IMR-90 (cell line): ENCODE data around the gene C11orf21. TPM values are rescaled to one million over a fixed set of nuclear protein-coding genes. Genes with fewer than 3 reads are reported as not detected.

ENCODE experiments used
- ATAC-seq: fragments of 200-7000 bp; cut with Tn5 transposase; 2 replicates; pipeline ENCODE4 v1.9.1; 2020; ENCODE audit warnings: low read depth, mild to moderate bottlenecking, moderate library complexity
- BruUV-seq: library from RNA; stranded (reverse); fragments of 400-500 nt; replicated peaks from 2 replicates; lab custom pipeline; 2021; lab: Mats Ljungman, UMichigan
- CTCF ChIA-PET: fragments of 300-600 bp; formaldehyde crosslinking; extraction: SDS; loops from one replicate; lab custom pipeline; 2021; ENCODE audit warnings: antibody characterized with exemption; lab: Yijun Ruan, JAX
- POLR2A ChIA-PET: fragments of 300-600 bp; sonication (Branson Sonifier 250); formaldehyde crosslinking; loops from one replicate; lab custom pipeline; 2022; ENCODE audit warnings: antibody characterized with exemption; ENCODE audit not compliant: unreplicated experiment; lab: Charles Lee
- DNase-seq: peaks from one replicate; pipeline ENCODE4 v3.0.0; 2013
- H2AFZ ChIP-seq: replicated peaks from 2 replicates; pipeline ENCODE3; 2013; ENCODE audit warnings: low read length, mild to moderate bottlenecking; ENCODE audit not compliant: poor library complexity
- H2AK5ac ChIP-seq: 2 replicates; pipeline ENCODE4 v1.6.1; 2013; ENCODE audit warnings: low read depth, low read length, inconsistent platforms
- H2AK9ac ChIP-seq: replicated peaks from 2 replicates; pipeline ENCODE3; 2013; ENCODE audit warnings: mild to moderate bottlenecking, low read depth, low read length, moderate library complexity; ENCODE audit not compliant: poor library complexity
- H2BK120ac ChIP-seq: 2 replicates; pipeline ENCODE4 v1.6.1; 2013; ENCODE audit warnings: low read depth, low read length, inconsistent platforms
- H2BK15ac ChIP-seq: 3 replicates; pipeline ENCODE4 v1.6.1; 2013; ENCODE audit warnings: low read depth, low read length, inconsistent platforms
- H2BK20ac ChIP-seq: 2 replicates; pipeline ENCODE4 v1.6.1; 2013; ENCODE audit warnings: low read depth, mild to moderate bottlenecking, inconsistent platforms, low read length, moderate library complexity
- H2BK5ac ChIP-seq: 2 replicates; pipeline ENCODE4 v1.6.1; 2013; ENCODE audit warnings: mild to moderate bottlenecking, low read depth, low read length, inconsistent platforms; ENCODE audit not compliant: poor library complexity, severe bottlenecking
- H3K14ac ChIP-seq: replicated peaks from 2 replicates; pipeline ENCODE4 v1.6.1; 2013; ENCODE audit warnings: low read depth, low read length, inconsistent platforms
- H3K18ac ChIP-seq: 2 replicates; pipeline ENCODE4 v1.6.1; 2013; ENCODE audit warnings: low read depth, low read length, control low read depth
- H3K23ac ChIP-seq: 2 replicates; pipeline ENCODE4 v1.6.1; 2013; ENCODE audit warnings: low read depth, low read length, inconsistent platforms
- H3K27ac ChIP-seq: 2 replicates; pipeline ENCODE4 v1.5.1; 2013; ENCODE audit warnings: mild to moderate bottlenecking, control low read depth, low read length; ENCODE audit not compliant: insufficient read depth
- H3K27me3 ChIP-seq: 2 replicates; pipeline ENCODE4 v1.6.1; 2013; ENCODE audit warnings: low read length; ENCODE audit not compliant: control insufficient read depth, insufficient read depth
- H3K36me3 ChIP-seq: 2 replicates; pipeline ENCODE4 v1.6.1; 2013; ENCODE audit warnings: low read length, mixed read lengths; ENCODE audit not compliant: control insufficient read depth, insufficient read depth
- H3K4ac ChIP-seq: 2 replicates; pipeline ENCODE4 v1.6.1; 2013; ENCODE audit warnings: low read depth, low read length, inconsistent platforms
- H3K4me1 ChIP-seq: 2 replicates; pipeline ENCODE4 v1.6.1; 2013; ENCODE audit warnings: low read length, mixed read lengths; ENCODE audit not compliant: control insufficient read depth, insufficient read depth
- H3K4me2 ChIP-seq: 2 replicates; pipeline ENCODE4 v1.6.1; 2013; ENCODE audit warnings: low read depth, mild to moderate bottlenecking, control low read depth, low read length, moderate library complexity
- H3K4me3 ChIP-seq: 2 replicates; pipeline ENCODE4 v1.5.1; 2013; ENCODE audit warnings: low read depth, mild to moderate bottlenecking, control low read depth, low read length, moderate library complexity; ENCODE audit not compliant: insufficient read depth
- H3K56ac ChIP-seq: 2 replicates; pipeline ENCODE4 v1.6.1; 2013; ENCODE audit warnings: low read length, inconsistent platforms; ENCODE audit not compliant: insufficient read depth; ENCODE audit errors: extremely low read depth
- H3K79me1 ChIP-seq, 2 experiments: 2 replicates each; pipeline ENCODE4 v1.6.1; 2013; ENCODE audit warnings: low read length in 2 of 2, inconsistent platforms in 1 of 2, low read depth in 1 of 2
- H3K9ac ChIP-seq: 2 replicates; pipeline ENCODE4 v1.6.1; 2013; ENCODE audit warnings: low read depth, low read length, control low read depth
- H3K9me1 ChIP-seq: 2 replicates; pipeline ENCODE4 v1.6.1; 2013; ENCODE audit warnings: low read length, inconsistent platforms; ENCODE audit not compliant: insufficient read depth
- H3K9me3 ChIP-seq: 2 replicates; pipeline ENCODE4 v1.6.1; 2013; ENCODE audit warnings: low read length; ENCODE audit not compliant: control insufficient read depth, insufficient read depth
- H4K20me1 ChIP-seq: 2 replicates; pipeline ENCODE4 v1.6.1; 2013; ENCODE audit warnings: low read length, inconsistent platforms; ENCODE audit not compliant: insufficient read depth
- H4K5ac ChIP-seq: 2 replicates; pipeline ENCODE4 v1.6.1; 2013; ENCODE audit warnings: mild to moderate bottlenecking, low read depth, low read length, control low read depth
- H4K8ac ChIP-seq, 2 experiments: 2 replicates each; pipeline ENCODE4 v1.6.1; 2013; ENCODE audit warnings: low read depth in 2 of 2, low read length in 2 of 2, control low read depth in 1 of 2, inconsistent platforms in 1 of 2
- H4K91ac ChIP-seq: 2 replicates; pipeline ENCODE4 v1.6.1; 2013; ENCODE audit warnings: low read depth, low read length, inconsistent platforms; ENCODE audit not compliant: insufficient read depth
- BHLHE40 ChIP-seq: fragments of 150-350 bp; IDR thresholded peaks from 2 replicates; pipeline ENCODE4 v1.6.1; 2016; ENCODE audit warnings: mild to moderate bottlenecking, low read depth, low read length
- CEBPB ChIP-seq: IDR thresholded peaks from 2 replicates; pipeline ENCODE4 v1.6.1; 2012; ENCODE audit warnings: low read depth, low read length, improper control_type of control experiment
- CHD1 ChIP-seq: IDR thresholded peaks from 2 replicates; pipeline ENCODE4 v1.6.1; 2012; ENCODE audit warnings: low read depth, low read length, improper control_type of control experiment
- FOS ChIP-seq: fragments of 150-350 bp; IDR thresholded peaks from 2 replicates; pipeline ENCODE4 v1.6.1; 2016; ENCODE audit warnings: low read depth, low read length
- MAFK ChIP-seq: IDR thresholded peaks from 2 replicates; pipeline ENCODE4 v1.6.1; 2012; ENCODE audit warnings: low read depth, low read length, improper control_type of control experiment
- MAZ ChIP-seq: IDR thresholded peaks from 2 replicates; pipeline ENCODE4 v1.6.1; 2012; ENCODE audit warnings: low read depth, mild to moderate bottlenecking, low read length, improper control_type of control experiment, moderate library complexity, borderline replicate concordance
- MXI1 ChIP-seq: IDR thresholded peaks from 2 replicates; pipeline ENCODE4 v1.6.1; 2012; ENCODE audit warnings: low read depth, mild to moderate bottlenecking, low read length, moderate library complexity, borderline replicate concordance
- NFE2L2 ChIP-seq: fragments of 150-350 bp; IDR thresholded peaks from 2 replicates; pipeline ENCODE4 v1.6.1; 2016; ENCODE audit warnings: low read depth, mild to moderate bottlenecking, low read length
- POLR2A ChIP-seq: IDR thresholded peaks from 2 replicates; pipeline ENCODE4 v1.6.1; 2012; ENCODE audit warnings: mild to moderate bottlenecking, low read depth, low read length
- RAD21 ChIP-seq: IDR thresholded peaks from 2 replicates; pipeline ENCODE4 v1.6.1; 2012; ENCODE audit warnings: low read length, improper control_type of control experiment
- RCOR1 ChIP-seq: IDR thresholded peaks from 2 replicates; pipeline ENCODE4 v1.6.1; 2012; ENCODE audit warnings: mild to moderate bottlenecking, low read length, improper control_type of control experiment; ENCODE audit not compliant: insufficient replicate concordance
- RFX5 ChIP-seq: IDR thresholded peaks from 2 replicates; pipeline ENCODE4 v1.8.0; 2012; ENCODE audit warnings: low read depth, mild to moderate bottlenecking, low read length, moderate library complexity
- WGBS, 2 experiments: methylation state at CpG; one replicate each; pipeline versions ENCODE4 v1.1.5 to v1.1.7; 2013; ENCODE audit warnings: missing lambda C conversion rate in 2 of 2; ENCODE audit not compliant: insufficient read length in 1 of 2; ENCODE audit errors: extremely low coverage in 2 of 2; 5-methylcytosine and 5-hydroxymethylcytosine counted together
- dilution Hi-C: fragments of 300-500 bp; cut with HindIII; formaldehyde crosslinking; loops from one replicate; pipeline ENCODE4 v1.14.3; 2018; ENCODE audit warnings: low sequenced_read_pairs; ENCODE audit not compliant: unreplicated experiment
- in situ Hi-C: fragments of 300-500 bp; cut with MboI; formaldehyde crosslinking; loops from 3 replicates; pipeline ENCODE4 v1.14.3; 2019; ENCODE audit warnings: low sequenced_read_pairs, inconsistent platforms, mixed read lengths
- intact Hi-C: fragments of 100-400 bp; cut with micrococcal nuclease; formaldehyde crosslinking; loops from 2 replicates; pipeline ENCODE4 v1.10.0; 2022
- polyA plus RNA-seq, 3 experiments: library from polyadenylated mRNA; depleted of rRNA; stranded (reverse); fragments of >200 nt; gene quantifications; 2 replicates each; pipeline ENCODE4 v1.2.3, GENCODE V29; 2012; ENCODE audit warnings: low replicate concordance in 1 of 3
- total RNA-seq: library from RNA; depleted of rRNA; stranded (reverse); fragments of >200 nt; gene quantifications from 2 replicates; pipeline ENCODE4 v1.2.3, GENCODE V29; 2012
- TF ChIP-seq, protein P1 (sequence below): fragments of 150-350 bp; IDR thresholded peaks from 2 replicates; pipeline ENCODE4 v1.6.1; 2017; ENCODE audit warnings: mild to moderate bottlenecking, antibody characterized with exemption, low read length, low read depth
- TF ChIP-seq, protein P2 (sequence below): conservative IDR thresholded peaks from 2 replicates; pipeline ENCODE4 v1.5.1; 2012; ENCODE audit warnings: mild to moderate bottlenecking, low read depth, low read length, improper control_type of control experiment
- TF ChIP-seq, protein P3 (sequence below): fragments of 150-350 bp; IDR thresholded peaks from 2 replicates; pipeline ENCODE4 v1.6.1; 2016; ENCODE audit warnings: low read depth, mild to moderate bottlenecking, low read length, moderate library complexity, borderline replicate concordance

Gene C11orf21
- total and polyA plus RNA-seq, 2 of the 4 experiments (the other 2 are of a cell fraction), result not detected

DNA sequence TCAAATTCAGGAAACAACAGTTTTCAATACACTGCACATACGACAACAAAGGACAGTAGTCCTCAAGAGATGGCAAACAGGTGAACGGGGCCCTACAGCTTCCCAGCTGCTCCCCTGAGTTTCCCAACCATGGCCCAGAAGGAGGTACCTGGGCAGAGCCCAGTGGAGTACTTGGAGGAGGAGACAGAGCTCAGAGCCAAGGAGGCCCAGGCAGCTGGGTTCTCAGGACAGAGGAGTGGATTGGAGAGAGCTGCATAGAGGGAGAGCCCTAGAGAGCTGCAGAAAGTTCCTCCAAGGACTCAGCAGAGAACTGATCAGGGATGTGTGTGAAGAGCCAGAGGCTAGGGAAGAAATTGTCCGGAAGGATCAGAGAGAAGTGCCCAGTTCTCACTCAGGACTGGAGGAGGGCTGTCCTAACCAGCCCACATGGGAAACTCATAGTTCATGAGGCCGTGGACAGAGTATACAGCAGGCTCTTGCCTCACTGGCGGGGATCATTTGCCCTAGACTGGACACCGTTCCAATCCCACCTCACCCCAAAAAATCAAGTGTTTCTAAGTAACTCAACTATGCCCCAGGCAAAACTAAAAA is 23.7 kb downstream of the C11orf21 start:
- no peak overlapping the region for H2AK9ac ChIP-seq
- H3K27ac ChIP-seq, result no peak overlapping the region
- H4K8ac ChIP-seq, result no peak overlapping the region
- H3K9ac ChIP-seq, result no peak overlapping the region
- WGBS, 2 experiments, result 0% methylated on average over 1 of the region's 6 CpGs; no CpG with 5 or more reads in 1 of the 2 experiments
- no peak overlapping the region for H3K23ac ChIP-seq
- dilution Hi-C loops, result no loop called here
- no peak overlapping the region for H3K18ac ChIP-seq
- H2AK5ac ChIP-seq, result no peak overlapping the region
- H4K91ac ChIP-seq, result no peak overlapping the region
- no peak for ATAC-seq
- no peak overlapping the region for H2BK15ac ChIP-seq
- H2BK5ac ChIP-seq, result no peak overlapping the region
- POLR2A ChIA-PET, result no interaction called here
- intact Hi-C loops, result no loop called here
- H3K36me3 ChIP-seq, result no peaks in the 10 kb centered on the region
- no peaks in the 10 kb centered on the region for H3K9me3 ChIP-seq
- no peaks in the 10 kb centered on the region for H3K4me1 ChIP-seq
- no peak overlapping the region for H3K4me2 ChIP-seq
- no peak overlapping the region for H4K5ac ChIP-seq
- H3K14ac ChIP-seq, result no peak overlapping the region
- H3K4ac ChIP-seq, result no peak overlapping the region
- no peak overlapping the region for H2BK120ac ChIP-seq
- H3K4me3 ChIP-seq, result no peak overlapping the region
- no peaks in the 10 kb centered on the region for H3K9me1 ChIP-seq
- BruUV-seq, result no TSS peak
- H2BK20ac ChIP-seq, result no peak overlapping the region
- no peak overlapping the region for H2AFZ ChIP-seq
- DNase-seq, result no peak
- CTCF ChIA-PET, result interaction anchor here (0.6 kb wide), 1 partner anchor 84 kb away, joined by 3 read pairs; no protein-coding TSS in a partner anchor
- TF ChIP-seq, protein P1, sequence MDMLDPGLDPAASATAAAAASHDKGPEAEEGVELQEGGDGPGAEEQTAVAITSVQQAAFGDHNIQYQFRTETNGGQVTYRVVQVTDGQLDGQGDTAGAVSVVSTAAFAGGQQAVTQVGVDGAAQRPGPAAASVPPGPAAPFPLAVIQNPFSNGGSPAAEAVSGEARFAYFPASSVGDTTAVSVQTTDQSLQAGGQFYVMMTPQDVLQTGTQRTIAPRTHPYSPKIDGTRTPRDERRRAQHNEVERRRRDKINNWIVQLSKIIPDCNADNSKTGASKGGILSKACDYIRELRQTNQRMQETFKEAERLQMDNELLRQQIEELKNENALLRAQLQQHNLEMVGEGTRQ, result no peak
- no peak for TF ChIP-seq BHLHE40
- TF ChIP-seq RCOR1, result no peak
- TF ChIP-seq POLR2A, result no peak
- TF ChIP-seq FOS, result no peak
- TF ChIP-seq, protein P2, sequence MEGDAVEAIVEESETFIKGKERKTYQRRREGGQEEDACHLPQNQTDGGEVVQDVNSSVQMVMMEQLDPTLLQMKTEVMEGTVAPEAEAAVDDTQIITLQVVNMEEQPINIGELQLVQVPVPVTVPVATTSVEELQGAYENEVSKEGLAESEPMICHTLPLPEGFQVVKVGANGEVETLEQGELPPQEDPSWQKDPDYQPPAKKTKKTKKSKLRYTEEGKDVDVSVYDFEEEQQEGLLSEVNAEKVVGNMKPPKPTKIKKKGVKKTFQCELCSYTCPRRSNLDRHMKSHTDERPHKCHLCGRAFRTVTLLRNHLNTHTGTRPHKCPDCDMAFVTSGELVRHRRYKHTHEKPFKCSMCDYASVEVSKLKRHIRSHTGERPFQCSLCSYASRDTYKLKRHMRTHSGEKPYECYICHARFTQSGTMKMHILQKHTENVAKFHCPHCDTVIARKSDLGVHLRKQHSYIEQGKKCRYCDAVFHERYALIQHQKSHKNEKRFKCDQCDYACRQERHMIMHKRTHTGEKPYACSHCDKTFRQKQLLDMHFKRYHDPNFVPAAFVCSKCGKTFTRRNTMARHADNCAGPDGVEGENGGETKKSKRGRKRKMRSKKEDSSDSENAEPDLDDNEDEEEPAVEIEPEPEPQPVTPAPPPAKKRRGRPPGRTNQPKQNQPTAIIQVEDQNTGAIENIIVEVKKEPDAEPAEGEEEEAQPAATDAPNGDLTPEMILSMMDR, result no peak
- no peak for TF ChIP-seq NFE2L2
- TF ChIP-seq MAFK, result no peak
- TF ChIP-seq MXI1, result no peak
- no peak for TF ChIP-seq MAZ
- no peak for TF ChIP-seq CHD1
- no peak for TF ChIP-seq RAD21
- TF ChIP-seq RFX5, result no peak
- no peak for TF ChIP-seq CEBPB
- TF ChIP-seq, protein P3, sequence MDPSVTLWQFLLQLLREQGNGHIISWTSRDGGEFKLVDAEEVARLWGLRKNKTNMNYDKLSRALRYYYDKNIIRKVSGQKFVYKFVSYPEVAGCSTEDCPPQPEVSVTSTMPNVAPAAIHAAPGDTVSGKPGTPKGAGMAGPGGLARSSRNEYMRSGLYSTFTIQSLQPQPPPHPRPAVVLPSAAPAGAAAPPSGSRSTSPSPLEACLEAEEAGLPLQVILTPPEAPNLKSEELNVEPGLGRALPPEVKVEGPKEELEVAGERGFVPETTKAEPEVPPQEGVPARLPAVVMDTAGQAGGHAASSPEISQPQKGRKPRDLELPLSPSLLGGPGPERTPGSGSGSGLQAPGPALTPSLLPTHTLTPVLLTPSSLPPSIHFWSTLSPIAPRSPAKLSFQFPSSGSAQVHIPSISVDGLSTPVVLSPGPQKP, result no peak
- peaks cover 44% of the 10 kb centered on the region for H3K27me3 ChIP-seq
- in situ Hi-C loops, result no loop called here
- H4K20me1 ChIP-seq, result no peaks in the 10 kb centered on the region
- H3K56ac ChIP-seq, result no peak overlapping the region
- no peaks in the 10 kb centered on the region for H3K79me1 ChIP-seq
